ENCODE measurements around the gene HSF5.
A peak's percentile ranks its signal among the peaks of the same experiment; 100 is the strongest.

The HSF5 gene, protein sequence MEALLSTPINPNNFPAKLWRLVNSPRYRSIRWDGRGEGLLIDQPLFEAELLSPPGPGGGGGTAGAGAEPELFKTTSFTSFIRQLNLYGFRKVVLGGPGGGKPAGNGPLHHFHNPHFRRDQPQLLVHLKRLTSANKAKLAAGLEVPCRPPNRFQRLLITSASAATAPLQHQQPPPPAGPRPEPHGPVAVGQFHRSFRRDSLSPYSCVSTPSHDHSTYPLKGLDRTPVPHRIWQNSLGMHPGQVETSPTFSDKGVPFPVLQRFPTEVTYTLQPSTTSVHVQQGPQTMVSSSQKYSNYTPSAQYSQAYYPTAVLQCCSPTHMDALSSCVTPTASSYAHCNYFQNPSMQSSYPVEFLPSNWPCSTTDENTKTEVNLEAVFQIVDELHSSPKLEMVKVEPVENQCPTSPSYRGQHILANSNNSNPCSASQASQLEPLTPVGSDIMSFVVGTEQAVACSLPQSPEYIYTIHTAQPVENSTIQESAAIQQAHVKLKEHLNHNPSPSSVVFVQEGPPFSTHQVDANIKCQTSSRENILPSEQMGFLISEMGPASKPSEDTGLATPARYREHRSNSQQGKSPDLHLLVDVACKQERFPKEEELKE

DNA sequence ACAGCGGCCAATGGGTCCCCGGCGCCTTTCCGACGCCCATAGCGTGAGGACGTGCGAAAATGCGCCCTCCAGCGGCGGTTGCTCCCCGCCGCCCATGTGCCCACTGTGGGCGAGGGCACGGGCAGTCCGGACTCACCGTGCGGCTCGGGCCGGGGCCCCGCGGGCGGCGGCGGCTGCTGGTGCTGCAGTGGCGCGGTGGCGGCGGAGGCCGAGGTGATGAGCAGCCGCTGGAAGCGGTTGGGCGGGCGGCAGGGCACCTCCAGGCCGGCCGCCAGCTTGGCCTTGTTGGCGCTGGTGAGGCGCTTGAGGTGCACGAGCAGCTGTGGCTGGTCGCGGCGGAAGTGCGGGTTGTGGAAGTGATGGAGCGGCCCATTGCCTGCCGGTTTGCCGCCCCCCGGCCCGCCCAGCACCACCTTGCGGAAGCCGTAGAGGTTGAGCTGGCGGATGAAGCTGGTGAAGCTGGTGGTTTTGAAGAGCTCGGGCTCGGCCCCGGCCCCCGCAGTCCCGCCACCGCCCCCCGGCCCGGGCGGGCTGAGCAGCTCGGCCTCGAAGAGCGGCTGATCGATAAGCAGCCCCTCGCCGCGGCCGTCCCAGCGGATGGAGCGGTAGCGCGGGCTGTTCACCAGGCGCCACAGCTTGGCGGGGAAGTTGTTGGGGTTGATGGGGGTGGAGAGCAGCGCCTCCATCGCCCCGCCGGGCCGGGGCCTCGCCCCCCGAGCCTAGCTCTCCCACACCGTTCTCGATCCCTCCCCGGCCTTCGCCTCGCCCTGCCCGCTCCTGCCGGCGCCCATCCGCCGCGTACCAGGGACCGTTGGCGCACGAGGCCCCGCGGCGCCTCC, at the start of gene HSF5:
Gene HSF5 (minus strand): TSS at position 820 of the 839 bp plus-strand sequence. CDS start 134 bp downstream, at position 686.
- peak; percentile 51 to 62 (median 52) for DNase-seq (ENCODE audit: low read depth in 3 of 3)

DNA sequence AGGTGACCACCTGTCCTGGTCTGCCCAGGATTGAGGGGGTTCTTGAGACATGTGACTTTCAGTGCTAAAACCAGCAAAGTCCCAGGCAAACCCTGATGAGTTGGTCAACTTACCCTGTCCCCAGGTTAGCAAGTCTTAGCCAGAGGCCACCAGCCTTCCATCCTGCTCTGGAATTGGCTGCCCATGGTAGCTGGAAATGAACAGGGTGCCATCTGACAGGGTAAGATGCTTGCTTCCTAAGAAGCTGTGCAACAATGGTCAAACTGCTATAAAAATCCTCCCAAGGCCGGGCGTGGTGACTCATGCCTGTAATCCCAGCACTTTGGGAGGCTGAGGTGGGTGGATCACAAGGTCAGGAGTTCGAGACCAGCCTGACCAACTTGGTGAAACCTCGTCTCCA, 49.1 kb upstream of the HSF5 start:
- DNase-seq (ENCODE audit: low read depth in 3 of 3), result no peak

DNA sequence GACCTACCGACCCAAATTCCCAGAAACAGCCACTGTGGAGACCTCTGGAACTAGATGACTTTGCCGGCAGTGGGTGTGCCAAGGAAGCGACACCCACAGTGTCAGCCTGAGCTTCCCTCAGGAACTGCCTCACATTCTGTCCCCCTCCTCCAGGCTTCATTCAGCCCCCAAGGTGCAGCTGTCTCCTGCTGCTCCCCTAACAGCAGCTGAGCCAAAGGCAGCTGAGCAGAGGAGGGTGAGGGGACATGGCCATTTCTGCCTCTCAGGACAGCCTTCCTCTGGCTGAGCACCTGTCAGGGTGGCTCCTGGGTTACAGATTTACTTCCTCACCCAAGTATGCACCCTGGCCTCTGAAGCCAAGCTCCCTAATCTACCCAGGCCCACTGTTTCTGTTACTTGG, 48.3 kb upstream of the HSF5 start:
- DNase-seq (ENCODE audit: low read depth in 3 of 3), result no peak

DNA sequence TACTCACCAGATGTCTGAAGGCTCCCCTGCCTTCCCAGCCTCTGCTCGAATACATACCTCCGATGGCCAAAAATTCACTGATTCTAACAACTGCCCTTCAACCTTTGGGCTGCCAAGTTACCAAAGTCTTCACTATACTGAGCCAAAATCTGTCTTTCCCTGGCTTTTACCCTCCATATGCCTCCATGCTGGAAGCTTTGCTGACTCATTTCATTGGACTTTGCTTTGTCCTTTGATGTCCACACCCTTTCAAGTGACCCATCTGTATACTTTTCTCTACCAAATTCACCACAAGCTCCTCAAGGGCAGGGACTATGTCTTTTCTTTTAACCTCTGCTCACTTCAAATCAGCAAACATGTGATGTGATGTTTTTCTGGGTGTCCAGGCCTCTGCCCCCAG, 47.2 kb upstream of the HSF5 start:
- DNase-seq (ENCODE audit: low read depth in 3 of 3), result no peak

DNA sequence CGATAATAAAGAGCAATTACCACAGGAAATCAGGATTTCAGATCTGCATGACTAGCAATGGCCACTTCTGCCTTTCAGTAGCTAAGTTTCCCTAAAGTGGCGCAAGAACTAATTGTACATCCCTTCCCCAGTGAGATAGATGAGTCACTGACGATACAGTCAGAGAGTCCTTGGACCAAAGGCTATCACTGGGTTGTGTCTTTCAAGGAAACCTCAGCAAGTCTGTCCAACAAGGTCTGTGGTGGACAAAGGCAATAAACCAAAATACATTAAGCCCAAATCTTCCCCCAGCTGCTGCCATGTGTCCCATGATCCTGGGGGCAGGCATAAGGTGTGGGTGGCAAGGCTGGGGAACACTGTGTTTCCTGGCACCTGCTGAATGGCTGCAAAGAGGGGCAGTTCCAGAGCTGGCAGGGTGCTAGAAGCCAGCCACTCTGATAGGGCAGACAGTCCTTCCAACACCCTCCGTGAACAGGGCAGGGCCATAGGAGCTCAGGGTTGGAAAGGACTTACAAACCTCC, 46.8 kb upstream of the HSF5 start:
- DNase-seq (ENCODE audit: low read depth in 3 of 3), result no peak

DNA sequence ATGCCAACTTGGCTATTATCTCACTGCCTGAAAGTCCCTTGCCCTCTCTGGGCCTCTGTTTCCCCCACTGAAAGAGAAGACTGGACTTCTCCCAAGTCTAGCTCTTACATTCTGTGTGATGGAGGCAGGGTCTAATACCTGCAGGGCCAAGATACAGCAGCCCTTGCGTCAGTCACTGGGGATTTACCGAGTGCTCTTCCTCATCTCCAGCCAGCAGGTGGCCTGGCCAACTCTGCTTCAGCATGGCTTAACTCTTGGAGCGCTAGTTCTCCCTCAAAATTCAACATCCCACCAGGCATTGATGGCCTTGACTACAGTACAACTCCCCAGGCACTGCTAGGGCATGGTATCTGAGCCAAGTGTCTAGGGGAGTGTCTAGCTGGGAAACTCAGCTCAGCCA, 46.1 kb upstream of the HSF5 start:
- no peak for DNase-seq (ENCODE audit: low read depth in 3 of 3)

DNA sequence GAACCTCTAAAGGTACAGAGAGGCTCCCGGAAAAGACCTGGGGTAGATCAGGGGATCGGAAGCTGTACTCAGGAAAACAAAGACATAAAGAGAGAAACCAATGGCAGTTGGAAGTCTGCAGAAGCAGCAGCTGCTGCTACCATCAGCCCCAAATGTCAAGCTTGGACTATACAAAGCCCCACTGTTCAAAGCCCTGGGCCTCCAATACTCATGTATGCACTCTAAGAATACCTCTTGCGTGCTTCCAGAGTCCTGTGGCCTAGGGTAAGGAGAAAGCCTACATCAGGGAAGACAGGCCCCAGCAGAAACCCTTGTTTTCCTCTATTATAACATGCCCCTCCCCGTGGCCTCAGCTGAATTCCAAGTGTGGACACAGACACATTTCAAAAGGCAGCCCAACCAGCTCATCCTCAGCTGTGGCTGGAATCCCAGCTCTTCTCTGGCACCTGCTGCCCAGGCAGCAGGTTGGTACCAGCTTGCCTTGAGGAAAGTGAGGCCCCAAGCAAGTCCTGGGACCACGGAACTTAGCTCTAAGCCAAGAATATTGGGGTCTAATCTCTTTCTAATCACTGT, 45.5 kb upstream of the HSF5 start:
- no peak for DNase-seq (ENCODE audit: low read depth in 3 of 3)

DNA sequence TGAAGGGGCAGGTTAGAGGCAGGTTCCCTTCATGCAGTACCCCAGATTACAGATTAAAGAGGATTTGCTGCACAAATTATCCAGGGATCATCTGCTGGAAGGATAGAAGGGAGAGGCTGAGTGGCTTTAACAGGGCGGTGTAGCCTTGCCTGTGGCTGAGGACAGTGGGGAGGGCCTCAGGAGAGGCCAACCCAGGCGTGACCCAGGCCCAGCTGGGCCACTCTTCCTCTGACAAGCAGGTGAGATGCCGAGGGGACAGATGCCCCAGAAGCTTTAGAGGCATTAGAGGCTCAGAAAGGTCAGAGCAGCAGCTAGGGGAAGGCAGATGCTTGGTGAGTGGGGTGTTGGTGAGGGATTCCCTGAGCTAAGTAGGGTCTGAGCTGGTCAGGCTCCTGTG, 44.3 kb upstream of the HSF5 start:
- no peak for DNase-seq (ENCODE audit: low read depth in 3 of 3)

DNA sequence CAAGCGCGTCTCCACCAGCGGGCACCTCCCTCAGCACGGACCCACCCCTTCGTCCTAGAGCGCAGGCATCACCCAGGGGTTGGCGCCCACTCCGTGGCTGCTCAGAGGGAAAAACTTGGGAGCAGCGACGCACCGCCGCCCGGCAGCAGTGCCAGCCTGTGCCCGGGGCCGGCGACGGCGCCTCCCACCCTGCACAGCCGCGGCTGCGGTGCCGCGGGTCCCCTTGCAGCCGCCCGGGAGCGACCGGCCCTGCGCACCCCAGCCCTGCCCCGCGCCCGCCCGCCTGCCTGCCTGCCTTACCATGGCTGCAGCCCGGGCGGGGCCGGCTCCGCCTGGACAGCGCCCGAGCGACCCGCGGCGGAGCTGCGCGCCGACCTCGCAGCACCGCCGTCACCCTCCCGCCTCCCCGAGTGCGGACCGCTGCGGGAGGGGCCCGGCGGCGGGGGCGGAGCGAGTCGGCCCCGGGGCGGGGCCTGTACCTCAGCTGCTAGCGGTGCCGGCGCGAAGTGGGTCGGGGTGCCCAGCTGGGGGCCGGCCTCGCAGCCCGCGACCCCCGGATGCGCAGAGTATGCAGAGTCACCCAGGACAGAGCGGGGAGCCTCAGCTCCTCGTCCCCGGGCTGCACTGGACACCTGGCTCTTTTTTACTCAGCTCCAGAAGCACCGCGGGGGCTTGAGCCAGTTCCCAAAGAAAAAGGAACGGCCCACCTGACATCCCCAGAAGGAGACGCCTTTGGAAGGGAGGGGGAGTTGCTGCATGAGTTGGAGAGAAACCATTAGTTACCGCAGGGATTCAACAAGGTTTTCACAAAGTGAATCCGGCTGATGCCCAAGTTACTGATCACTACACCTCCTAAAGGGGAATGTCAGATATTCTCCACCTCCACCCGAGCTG, 43.7 kb upstream of the HSF5 start:
- peak; percentile 38 to 51 (median 48) for DNase-seq (ENCODE audit: low read depth in 3 of 3)

DNA sequence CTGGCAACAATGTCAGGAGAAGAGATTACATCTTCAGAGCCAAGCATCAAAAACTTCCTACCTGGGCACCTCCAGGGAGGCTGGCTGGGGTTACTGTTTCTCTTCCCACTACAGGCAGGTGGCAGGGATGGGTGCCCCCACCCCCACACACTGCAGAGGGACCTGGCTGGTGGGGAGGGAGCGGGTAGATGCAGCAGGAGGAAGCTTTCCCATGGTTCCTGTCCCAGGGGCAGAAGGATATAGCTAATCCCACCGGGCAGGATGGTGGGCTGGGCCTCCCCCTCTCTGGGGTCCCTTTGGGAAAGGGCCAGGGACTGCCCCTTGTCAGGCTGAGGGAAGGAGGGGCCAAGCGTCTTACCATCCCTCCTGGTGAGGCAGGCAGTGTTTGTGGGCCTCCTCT, 42.9 kb upstream of the HSF5 start:
- DNase-seq (ENCODE audit: low read depth in 3 of 3), result no peak

DNA sequence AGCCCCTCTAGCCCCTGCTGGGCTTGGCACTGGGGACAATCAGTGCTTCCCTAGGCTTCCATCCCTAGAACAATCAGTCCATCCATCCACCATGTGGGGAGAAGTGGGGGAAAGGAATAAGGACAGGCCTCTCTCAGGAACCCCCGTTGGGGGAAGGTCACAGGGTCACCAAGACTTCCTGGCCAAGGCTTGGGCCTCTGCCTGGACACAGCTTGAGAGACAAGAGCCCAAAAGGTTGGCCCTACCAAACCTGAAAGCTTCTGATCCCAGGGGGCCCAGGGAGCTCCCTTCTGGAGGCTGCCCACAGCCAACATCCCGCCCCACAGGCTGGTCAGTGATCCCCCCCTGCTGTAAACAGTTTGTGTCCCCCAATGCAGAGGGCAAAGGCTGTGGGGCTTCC, 42.4 kb upstream of the HSF5 start:
- DNase-seq (ENCODE audit: low read depth in 3 of 3), result no peak

DNA sequence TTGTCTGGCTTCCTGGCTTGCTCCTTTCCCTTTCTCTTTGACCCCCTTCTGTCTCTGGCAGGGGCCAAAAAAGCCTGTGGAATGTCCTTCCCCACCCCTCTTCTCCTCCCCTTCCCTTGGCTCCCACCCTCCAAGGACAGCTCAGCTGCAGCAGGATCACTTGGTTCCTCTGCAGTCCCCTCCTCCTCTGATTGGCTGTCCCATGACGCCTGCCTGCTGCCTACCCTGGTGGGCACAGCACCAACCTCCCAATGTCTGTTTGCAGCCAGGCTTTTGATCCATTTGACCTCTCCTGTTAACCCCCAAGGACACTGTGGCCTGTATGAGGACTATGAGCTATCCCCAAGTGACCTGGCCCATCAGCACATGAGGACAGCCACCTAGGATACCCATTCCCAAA, 41.1 kb upstream of the HSF5 start:
- no peak for DNase-seq (ENCODE audit: low read depth in 3 of 3)

DNA sequence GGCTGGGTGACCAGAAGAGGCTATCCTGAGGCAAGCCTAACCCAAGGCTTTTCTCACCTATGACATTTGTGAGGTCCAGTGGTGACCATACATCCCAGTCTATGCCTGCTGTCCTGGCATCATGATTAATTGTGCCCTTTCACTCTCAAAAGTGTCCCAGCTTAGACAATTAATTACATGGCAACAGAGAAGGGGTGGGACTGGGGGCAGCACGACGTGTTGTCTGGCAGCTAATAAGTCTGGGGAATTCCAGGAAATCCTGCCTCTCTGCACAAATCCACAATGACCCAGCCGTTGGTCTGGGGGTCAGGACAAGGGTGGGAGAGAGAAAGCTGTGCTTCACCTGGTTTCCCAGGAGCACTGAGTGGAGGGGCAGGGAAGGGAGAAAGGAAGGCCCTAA, 40.2 kb upstream of the HSF5 start:
- DNase-seq (ENCODE audit: low read depth in 3 of 3), result no peak

DNA sequence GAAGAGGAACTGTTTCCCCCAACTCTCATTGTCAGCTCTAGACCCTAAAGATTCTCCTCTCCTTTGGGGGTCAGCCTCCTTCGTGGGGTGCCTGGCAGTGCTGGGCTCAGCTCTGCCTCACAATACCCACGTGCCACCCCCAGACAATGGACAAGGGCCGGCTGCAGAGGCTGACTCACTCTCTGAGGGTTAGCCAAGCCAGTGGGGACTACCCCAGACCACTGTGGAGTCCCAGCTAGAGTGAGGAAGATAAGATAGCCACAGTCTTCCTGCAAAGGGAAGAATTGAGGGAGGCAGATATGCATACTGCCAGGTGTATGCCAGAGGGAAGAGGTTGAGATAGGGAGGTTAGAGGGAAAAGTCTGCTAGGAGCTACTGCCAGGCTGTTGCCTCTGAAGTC, 39.7 kb upstream of the HSF5 start:
- DNase-seq (ENCODE audit: low read depth in 3 of 3), result no peak

DNA sequence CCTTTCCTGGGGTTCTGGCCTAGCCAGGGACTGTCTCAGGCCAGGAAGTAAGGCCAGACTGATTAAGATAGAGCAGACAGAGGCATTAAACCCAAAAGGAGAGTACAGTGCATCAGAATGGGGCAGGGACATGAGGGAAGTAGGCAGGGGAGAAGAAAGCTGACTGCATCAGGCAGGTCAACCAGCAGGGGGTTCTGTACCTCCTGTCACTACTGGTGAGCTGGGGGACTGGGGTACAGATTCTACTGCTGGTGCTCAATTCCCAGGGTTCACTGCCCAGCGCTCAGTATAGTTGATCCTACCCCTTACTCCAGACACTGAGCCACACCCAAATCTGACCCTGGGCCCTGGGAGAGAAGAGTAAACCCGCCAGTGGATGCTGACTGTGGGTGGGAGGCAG, 39.1 kb upstream of the HSF5 start:
- no peak for DNase-seq (ENCODE audit: low read depth in 3 of 3)

DNA sequence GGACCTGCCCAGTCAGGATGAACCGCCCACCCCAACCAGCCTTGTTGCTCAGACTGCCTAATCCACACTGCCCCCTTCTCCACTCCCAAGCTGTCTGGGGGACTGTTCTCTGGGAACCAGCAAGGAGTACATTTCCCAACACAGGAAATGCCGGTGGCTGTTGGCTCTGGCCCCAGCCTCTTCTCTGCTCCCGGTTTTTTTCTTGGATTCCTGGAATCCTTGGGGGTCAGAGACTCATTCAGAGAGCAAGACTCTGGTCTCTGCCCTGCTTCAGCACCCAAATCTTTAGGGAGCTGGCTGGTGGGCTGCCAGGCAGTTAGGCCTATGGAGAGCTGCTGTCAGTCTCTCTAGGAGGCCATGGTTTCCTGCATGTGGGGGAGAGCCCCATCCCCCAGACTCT, 37.0 kb upstream of the HSF5 start:
- no peak for DNase-seq (ENCODE audit: low read depth in 3 of 3)

DNA sequence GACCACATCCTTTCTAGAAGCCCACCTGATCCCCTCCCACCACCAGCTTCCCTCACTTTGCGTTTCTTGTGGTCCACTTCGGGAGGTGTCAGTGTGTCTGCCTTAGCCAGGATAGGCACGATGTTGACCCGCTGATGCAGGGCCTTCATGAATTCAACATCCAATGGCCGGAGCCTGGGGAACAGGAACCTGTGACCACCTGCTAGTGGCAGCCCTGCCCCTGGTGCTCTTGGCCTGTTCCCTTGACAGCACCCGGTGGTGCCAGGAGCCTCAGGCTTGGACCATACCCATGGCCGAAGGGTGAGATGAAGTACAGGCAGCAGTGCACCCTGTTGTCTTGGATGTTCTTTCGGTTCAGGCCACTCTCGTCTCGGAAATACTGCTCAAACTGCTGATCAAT, 33.5 kb upstream of the HSF5 start:
- no peak for DNase-seq (ENCODE audit: low read depth in 3 of 3)

DNA sequence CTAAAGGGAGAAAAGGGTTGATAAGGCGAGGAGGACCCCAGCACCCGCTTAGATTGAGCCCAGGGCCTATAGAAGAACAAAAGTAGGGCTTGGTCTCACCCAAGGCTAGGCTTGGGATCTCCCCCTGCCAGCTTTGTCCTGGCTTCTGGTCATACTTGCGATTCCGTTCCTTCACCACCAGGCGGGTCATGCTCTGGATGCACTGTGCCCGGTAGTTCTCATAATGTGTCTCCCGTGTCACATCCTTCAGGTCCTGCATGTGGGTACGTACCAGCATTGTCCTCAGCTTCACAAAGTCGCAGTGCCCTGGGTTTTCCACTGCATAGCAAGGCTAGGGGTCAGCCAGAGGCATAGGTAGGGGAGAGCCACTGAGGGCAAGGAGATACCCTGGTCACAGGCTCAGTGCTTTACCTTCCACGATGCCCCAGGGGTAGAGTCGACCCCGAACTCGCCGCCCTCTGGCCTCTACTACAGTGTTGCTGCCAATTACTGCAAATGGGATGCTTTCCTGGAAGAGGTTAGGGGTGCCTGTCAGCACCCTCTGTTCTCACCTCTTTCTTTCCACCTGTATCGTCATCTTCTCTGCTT, 32.7 kb upstream of the HSF5 start:
- DNase-seq (ENCODE audit: low read depth in 3 of 3), result no peak

DNA sequence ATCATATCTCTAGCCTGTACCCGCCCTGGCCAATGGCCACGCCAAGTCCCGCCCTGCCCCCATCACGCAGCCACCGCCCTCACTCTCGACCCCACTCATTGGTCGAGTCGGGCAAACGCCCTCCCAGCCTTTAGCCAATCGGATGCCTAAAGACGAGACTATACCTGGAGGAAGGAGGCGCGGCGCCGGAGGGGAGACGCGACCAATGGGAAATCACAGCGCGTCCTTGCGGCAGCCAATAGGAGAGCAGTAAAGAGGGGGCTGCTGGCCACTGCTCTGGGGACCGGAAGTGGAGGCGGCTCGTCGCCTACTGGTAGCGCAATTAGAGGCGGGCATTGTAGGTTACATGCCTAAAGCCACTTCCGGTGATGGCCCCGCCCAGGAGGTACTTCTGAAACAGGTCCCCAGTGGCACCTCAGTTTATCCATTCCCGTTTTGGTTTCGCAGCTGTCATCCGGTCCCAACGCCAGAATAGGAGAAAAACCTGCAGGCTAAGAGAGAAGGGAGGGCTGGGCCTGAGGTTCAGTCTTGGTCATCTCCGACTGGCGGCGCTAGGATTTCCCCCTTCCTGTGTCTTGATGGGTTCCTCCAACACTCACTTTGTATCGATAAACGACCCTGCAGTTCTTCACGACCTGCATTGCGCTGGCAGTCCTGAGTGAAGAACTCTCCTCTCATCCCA, 29.9 kb upstream of the HSF5 start:
- peak; percentile 96 to 99 (median 97) for DNase-seq (ENCODE audit: low read depth in 3 of 3)

DNA sequence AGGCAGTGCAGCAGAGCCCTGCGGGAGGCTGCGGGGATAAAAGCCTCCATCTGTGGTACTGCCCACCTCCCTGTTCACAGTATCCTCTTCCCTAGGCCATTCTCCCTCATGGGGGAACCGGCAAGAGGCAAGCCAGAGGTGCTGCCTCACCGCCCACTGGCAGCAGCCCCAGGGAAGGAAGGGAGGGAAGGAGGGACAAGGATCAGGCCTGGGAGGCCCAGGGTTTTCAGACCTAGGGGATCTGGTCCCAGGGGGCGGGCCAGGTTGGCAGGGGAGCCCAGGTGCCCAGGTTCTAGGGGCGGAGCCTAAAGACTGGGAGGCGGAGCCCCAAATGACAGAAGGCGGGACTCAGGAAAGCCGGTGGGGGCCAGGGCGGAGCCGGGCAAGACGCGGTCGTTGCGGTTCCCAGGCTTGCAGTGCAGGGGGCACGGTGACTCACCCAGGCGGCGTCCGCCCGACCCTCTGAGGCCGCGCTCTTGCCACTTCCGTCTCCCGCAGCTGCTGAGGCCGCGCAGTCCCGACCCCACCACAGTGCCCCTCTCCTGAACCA, 29.2 kb upstream of the HSF5 start:
- DNase-seq (ENCODE audit: low read depth in 3 of 3), result no peak

Measured in stimulated activated CD4-positive, alpha-beta T cell treated with anti-CD3 and anti-CD28 coated beads, TNF-alpha, amount 100 ng/mL, for 4 hours (primary cell).